Right cardiac atrium (tissue), 5 donors: ENCODE data around the gene GOLGA6L22. TPM values are rescaled to one million over a fixed set of nuclear protein-coding genes. Genes with fewer than 3 reads are reported as not detected.
A peak's percentile ranks its signal among the peaks of the same experiment; 100 is the strongest.
"Not testable (repeated sequence)": the region's sequence is repeated elsewhere in the genome, so short reads cannot be mapped to it uniquely, and the experiment has no call there.

Experiments
- ATAC-seq, 2 donors: fragments of 200-7000 bp; cut with Tn5 transposase; one replicate each; pipeline versions ENCODE4 v1.8.0 to v1.9.1; 2020; ENCODE audit warnings: moderate library complexity in 2 of 2, mild to moderate bottlenecking in 1 of 2
- DNase-seq, 3 donors: peaks; one replicate each; pipeline ENCODE4 v3.0.0-alpha.2; 2020
- H3K27ac ChIP-seq: one replicate; pipeline ENCODE4 v1.5.1; 2013; ENCODE audit warnings: mild to moderate bottlenecking, low read length, control low read depth, moderate library complexity
- H3K27me3 ChIP-seq: one replicate; pipeline ENCODE4 v1.6.1; 2013; ENCODE audit not compliant: control insufficient read depth, insufficient read depth
- H3K4me1 ChIP-seq: one replicate; pipeline ENCODE4 v1.6.1; 2013; ENCODE audit warnings: low read length; ENCODE audit not compliant: control insufficient read depth, insufficient read depth
- H3K4me3 ChIP-seq: one replicate; pipeline ENCODE4 v1.5.1; 2013; ENCODE audit warnings: low read length, control low read depth
- H3K9me3 ChIP-seq: one replicate; pipeline ENCODE4 v1.6.1; 2013; ENCODE audit warnings: low read length; ENCODE audit not compliant: control insufficient read depth
- WGBS: extraction: QIAGEN DNeasy Blood & Tissue Kit; methylation state at CpG from one replicate; pipeline ENCODE4 v1.1.7; 2013; 5-methylcytosine and 5-hydroxymethylcytosine counted together
- intact Hi-C, 4 donors: fragments of 100-400 bp; cut with DNase I; formaldehyde crosslinking; loops; one replicate each; pipeline versions ENCODE4 v1.11.0 to v1.14.0; 2022 to 2023
- long read RNA-seq, 4 donors: library from polyadenylated mRNA; unstranded; transcript quantifications; one replicate each; pipeline ENCODE4 v2.0.0, GENCODE V29; 2020 to 2021
- polyA plus RNA-seq: library from polyadenylated mRNA; stranded (reverse); fragments of 200-250 nt; gene quantifications from one replicate; pipeline ENCODE4 v1.2.3, GENCODE V29; 2013
- total RNA-seq, 4 donors: library from RNA; stranded (reverse); fragmentation: NEBNext Ultra II Directional; extraction: Animal tissue kit (Norgen Biotek cat#: 25700); gene quantifications; one replicate each; pipeline ENCODE4 v1.2.1, GENCODE V29; 2021
- donor health status: healthy with polysubstance abuse.
- donor health status: DM: no; HTN: yes; CAD: no.
- donor health status: DM: no; HTN: no; CAD: no.
- donor health status: DM: no; HTN: yes; CAD: no; lungs with severe emphysema.
- donor health status: DM: yes; HTN: yes; CAD: no.

GOLGA6L22 gene, protein sequence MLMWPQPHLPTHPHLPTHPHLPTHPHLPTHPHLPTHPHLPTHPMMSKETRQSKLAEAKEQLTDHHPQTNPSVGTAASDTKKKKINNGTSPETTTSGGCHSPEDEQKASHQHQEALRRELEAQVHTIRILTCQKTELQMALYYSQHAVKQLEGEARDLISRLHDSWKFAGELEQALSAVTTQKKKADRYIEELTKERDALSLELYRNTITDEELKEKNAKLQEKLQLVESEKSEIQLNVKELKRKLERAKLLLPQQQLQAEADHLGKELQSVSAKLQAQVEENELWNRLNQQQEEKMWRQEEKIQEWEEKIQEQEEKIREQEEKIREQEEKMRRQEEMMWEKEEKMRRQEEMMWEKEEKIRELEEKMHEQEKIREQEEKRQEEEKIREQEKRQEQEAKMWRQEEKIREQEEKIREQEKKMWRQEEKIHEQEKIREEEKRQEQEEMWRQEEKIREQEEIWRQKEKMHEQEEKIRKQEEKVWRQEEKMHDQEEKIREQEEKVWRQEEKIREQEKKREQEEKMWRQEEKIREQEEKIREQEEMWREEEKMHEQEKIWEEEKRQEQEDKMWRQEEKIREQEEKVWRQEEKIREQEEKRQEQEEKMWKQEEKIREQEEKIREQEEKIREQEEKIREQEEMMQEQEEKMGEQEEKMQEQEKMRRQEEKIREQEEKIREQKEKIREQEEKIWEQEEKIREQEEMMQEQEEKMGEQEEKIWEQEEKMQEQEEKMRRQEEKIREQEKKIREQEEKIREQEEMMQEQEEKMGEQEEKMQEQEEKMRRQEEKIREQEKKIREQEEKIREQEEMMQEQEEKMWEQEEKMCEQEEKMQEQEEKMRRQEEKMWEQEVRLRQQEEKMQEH
- not detected for total RNA-seq
- 0.02 TPM for polyA plus RNA-seq
- long read RNA-seq, donor 1, result 0 reads
- long read RNA-seq, donor 2, result 0 reads
- long read RNA-seq, donor 3, result 0 reads
- long read RNA-seq, donor 4, result 0 reads

DNA sequence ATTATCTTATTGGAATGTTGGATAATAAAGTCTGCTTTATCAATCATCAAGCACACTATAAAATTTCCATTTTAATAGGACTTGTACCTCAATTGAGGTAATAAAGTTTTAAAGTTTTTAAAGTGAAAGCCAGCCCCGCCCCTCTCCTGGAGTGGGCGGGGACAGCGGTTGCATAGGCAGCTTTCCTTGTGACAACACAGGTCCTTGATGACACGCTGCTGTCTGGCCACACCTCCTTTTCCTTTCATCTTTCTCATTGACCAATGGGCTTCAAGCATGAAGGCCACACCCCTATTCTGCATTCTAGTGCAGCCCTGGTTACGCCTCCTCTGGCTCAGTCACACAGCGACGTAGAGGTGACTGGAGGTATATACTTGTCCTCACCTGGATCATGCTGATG, at the start of gene GOLGA6L22:
Gene GOLGA6L22 (plus strand): TSS at position 301 of the 400 bp plus-strand sequence. CDS start 91 bp downstream, at position 392.
- DNase-seq, H3K27me3 ChIP-seq, H3K27ac ChIP-seq, H3K9me3 ChIP-seq, H3K4me1 ChIP-seq, H3K4me3 ChIP-seq, ATAC-seq, intact Hi-C loops: not testable (repeated sequence)
- no CpG with 5 or more reads among the region's 7 CpGs for WGBS

DNA sequence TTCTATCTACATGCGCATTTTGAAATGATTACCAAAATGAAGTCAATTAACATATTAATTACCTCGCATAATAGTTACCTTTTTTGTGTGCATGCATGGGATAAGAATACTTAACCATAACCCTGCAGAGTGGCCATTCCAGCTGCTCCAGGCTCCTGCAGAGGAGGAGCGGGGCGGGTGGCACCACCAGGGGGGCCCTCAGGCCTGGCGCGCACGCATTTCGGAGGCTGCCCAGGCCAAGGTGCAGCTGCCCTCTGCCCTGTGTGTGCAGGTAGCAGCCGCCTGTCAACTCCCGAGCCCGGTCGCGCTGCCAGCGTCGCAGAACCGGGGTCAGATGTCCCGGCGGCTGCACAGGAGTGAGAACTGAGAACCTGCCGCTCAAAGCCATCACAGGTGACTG, 41.4 kb upstream of the GOLGA6L22 start:
- H3K9me3 ChIP-seq, intact Hi-C loops, H3K27me3 ChIP-seq, H3K4me3 ChIP-seq, H3K27ac ChIP-seq, H3K4me1 ChIP-seq: not testable (repeated sequence)
- DNase-seq (peak in 1 of 3 donors; percentile 19), ATAC-seq (peak in 1 of 2 donors; percentile 21)
- 83% methylated on average over 7 of the region's 19 CpGs for WGBS

DNA sequence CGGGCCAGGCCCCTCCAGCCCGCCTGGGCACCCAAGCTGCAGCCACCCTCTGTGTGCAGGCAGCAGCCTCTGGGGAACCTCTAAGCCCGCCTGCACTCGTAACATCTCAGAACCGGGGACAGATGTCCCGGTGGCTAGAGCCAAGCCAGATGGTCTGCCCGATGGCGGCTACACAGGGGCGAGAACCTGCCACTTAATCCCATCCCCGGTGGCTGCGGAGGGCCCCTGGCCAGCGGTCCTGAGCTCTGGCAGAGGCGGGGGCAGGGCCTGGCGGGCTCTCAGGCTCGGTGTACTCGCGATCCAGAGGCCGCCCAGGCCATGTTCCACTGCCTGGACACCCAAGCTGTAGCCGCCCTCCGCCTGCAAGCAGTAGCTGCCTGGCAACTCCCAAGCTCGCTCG, 40.9 kb upstream of the GOLGA6L22 start:
- H3K27ac ChIP-seq, H3K9me3 ChIP-seq, H3K4me1 ChIP-seq, intact Hi-C loops, H3K4me3 ChIP-seq, H3K27me3 ChIP-seq: not testable (repeated sequence)
- 72% methylated on average over 9 of the region's 22 CpGs for WGBS
- peak; percentile 44 to 70 for ATAC-seq
- peak in 1 of 3 donors; percentile 28 for DNase-seq

DNA sequence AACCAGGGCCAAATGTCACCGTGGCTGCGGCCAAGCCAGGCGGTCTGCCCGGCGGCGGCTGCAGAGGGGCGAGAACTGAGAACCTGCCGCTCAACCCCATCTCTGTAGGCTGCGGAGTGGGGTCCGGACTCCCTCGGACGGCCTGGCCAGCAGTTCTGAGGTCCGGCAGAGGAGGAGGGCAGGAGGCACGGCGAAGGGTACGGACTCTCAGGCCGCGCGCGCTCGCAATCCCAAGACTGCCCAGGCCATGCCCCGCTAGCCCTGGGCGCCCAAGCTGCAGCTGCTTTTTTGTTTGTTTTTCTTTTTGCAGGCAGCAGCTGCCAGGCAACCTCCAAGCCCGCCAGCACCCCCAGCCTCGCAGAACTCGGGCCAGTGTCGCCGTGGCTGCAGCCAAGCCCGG, 40.5 kb upstream of the GOLGA6L22 start:
- H3K4me1 ChIP-seq, H3K27ac ChIP-seq, H3K27me3 ChIP-seq, DNase-seq, intact Hi-C loops, H3K9me3 ChIP-seq, H3K4me3 ChIP-seq: not testable (repeated sequence)
- no CpG with 5 or more reads among the region's 29 CpGs for WGBS
- peak; percentile 11 to 63 for ATAC-seq

DNA sequence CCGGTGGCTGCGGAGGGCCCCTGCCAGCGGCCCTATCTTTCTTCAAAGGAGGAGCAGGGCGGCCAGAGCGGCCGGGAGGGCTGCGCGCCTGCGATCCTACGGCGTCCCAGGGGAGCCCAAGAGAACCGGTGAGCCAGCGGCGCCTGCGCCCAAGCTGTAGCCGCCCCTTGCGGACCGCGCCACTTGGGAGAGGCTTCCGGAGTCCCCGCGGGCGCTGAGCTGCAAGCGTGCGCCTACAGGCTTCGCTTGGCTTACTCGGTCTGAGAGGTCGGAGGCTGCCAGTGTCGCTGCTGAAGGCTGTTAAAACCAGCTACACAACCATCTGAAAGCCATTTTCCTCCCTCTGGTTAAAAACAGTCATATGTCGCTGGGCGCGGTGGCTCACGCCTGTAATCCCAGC, 40.0 kb upstream of the GOLGA6L22 start:
- H3K4me1 ChIP-seq, H3K4me3 ChIP-seq, intact Hi-C loops, H3K9me3 ChIP-seq, H3K27ac ChIP-seq, H3K27me3 ChIP-seq: not testable (repeated sequence)
- DNase-seq (peak in 2 of 3 donors; percentile 39 to 51), ATAC-seq (peak; percentile 16 to 88)
- 86% methylated on average over 15 of the region's 33 CpGs for WGBS

DNA sequence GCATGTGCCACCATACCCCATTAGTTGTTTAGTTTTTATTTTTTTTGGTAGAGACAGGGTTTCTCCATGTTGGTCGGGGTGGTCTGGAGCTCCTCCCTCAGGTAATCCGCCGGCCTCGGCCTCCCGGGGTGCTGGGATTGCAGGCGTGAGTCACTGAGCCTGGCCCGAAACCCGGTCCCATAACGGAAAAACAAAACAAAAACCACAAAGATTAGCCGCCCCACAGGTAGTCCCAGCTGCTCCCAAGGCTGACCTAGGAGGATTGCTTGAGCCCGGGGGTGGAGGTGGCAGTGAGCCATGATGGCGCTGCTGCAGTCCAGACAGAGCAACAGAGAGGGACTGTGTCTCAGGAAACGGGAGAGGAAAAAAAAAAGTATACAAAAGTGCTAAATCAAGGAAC, 38.4 kb upstream of the GOLGA6L22 start:
- H3K27me3 ChIP-seq, DNase-seq, intact Hi-C loops, H3K4me3 ChIP-seq, ATAC-seq, H3K9me3 ChIP-seq, H3K27ac ChIP-seq, H3K4me1 ChIP-seq: not testable (repeated sequence)
- 82% methylated on average over 10 of the region's 13 CpGs for WGBS

DNA sequence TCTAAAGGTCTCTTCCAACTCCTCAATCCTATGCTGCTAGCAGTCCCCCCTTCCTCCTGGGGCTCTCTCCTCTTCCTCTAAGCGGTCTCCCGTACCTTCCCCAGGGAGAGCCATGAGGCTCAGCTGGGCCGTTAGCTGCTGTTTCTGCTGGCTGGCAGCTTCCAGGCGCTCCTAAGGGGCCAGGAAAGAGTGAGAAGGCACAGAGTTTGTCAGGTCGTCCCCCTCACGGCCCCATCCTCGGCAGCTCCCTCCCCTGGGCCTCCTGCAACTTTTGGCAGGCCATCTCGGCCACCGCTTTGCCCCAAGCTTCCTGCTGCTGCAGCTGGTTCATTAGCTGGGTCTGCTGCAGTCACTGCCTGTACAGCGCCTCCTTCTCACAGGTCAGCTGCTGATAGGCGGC, 29.3 kb upstream of the GOLGA6L22 start:
- H3K4me1 ChIP-seq, ATAC-seq, H3K4me3 ChIP-seq, H3K27me3 ChIP-seq, H3K27ac ChIP-seq, DNase-seq, H3K9me3 ChIP-seq, intact Hi-C loops: not testable (repeated sequence)
- WGBS, result 63% methylated on average over 5 of the region's 11 CpGs

DNA sequence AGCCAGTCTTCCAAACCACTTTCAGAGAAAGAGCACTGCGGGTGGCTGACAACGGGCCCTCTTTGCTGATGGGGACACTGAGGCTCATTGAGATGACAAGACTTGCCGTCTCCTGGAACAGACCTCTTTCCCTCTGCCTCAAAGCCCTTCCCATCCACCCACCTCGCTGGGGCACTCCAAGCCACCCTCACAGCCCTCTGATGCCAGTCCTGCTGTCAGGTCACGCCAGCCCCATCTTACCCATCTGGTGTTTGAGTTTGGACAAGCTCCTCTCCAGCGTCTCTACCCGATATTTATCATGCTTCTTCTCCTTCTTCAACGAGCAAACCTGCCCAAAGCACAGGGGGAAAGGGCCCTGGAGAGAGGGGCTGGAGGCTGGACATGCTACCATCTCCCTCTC, 27.0 kb upstream of the GOLGA6L22 start:
- intact Hi-C loops, H3K27me3 ChIP-seq, H3K4me3 ChIP-seq, H3K9me3 ChIP-seq, H3K4me1 ChIP-seq, H3K27ac ChIP-seq, ATAC-seq: not testable (repeated sequence)
- WGBS, result 79% methylated on average over 7 of the region's 8 CpGs
- DNase-seq, result peak in 1 of 3 donors; percentile 24

DNA sequence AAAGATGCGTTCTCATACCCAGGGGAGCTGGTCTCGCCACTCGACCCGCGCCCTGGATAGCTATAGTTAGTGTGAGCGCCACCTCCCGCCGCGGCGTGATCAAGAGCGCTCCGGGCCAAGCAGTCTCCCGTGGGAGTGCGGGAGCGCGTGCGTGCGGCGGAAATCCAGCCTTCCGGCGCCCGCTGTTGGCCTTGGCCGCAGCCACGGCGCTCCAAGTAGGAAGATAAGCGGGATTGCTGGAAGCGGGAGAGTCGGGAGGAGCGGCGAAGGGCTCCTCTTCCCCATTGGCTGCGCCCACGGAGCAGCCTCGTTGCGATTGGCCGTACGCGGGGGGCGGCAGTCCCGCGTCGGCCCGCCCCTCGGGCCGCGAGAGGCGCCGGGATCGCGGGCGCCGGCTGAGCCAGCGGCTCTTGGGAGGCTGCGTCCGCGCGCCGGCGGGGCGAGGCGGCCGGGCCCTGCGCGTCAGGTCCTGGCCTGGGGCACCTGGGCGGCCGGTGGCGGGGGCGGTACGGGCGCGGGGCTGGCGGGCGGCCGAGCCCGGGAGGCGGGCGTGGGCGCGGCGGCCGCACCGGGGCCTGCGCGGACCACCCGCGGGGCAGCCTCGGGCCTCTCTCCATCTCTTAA, 35.9 kb downstream of the GOLGA6L22 start:
- H3K4me1 ChIP-seq, H3K9me3 ChIP-seq, intact Hi-C loops, H3K27me3 ChIP-seq: not testable (repeated sequence)
- peak overlapping the region; percentile 72 for H3K27ac ChIP-seq
- ATAC-seq (peak; percentile 62 to 77), DNase-seq (peak; percentile 75 to 93 (median 92))
- peak overlapping the region; percentile 47 for H3K4me3 ChIP-seq
- WGBS, result under 1% methylated on average over 31 of the region's 86 CpGs

DNA sequence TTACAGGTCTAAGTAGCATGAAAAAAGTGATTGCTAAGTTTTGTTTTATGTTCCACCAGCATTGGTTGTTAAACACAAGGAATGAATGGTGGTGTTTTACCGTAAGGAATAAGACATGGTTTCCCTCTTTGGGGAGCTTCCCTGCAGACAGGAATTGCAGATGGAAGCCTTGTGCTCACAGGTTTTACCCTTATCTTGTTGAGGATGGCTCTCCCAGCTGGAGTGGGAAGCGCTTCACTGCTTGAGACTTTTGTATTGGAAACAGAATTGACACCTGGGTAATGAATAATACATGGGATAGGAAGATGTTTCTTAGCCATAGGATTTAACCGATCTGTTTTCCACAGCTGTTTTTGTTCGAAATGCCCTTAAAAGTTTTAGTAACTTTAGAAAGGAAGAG, 38.5 kb downstream of the GOLGA6L22 start:
- WGBS, result 89% methylated on average over 2 of the region's 4 CpGs
- H3K9me3 ChIP-seq, H3K4me1 ChIP-seq, intact Hi-C loops, H3K4me3 ChIP-seq, DNase-seq, H3K27ac ChIP-seq, ATAC-seq, H3K27me3 ChIP-seq: not testable (repeated sequence)
